ENCODE data around the gene MID1.

MID1 gene

GRCh38 chrX:10554612-10555270 is 65.6 kb downstream of the MID1 start:
- no peak for DNase-seq
- H3K4me2 ChIP-seq (ENCODE audit: insufficient read depth, low read length) = no peak overlapping the region
- no peak overlapping the region for H3K27ac ChIP-seq (ENCODE audit: low read length)
- H4K20me1 ChIP-seq (ENCODE audit: insufficient read depth, low read length) = no peaks in the 10 kb centered on the region
- no peaks in the 10 kb centered on the region for H3K79me2 ChIP-seq (ENCODE audit: insufficient read depth, low read length)
- ATAC-seq (ENCODE audit: insufficient read depth, low read depth) = no peak
- TF ChIP-seq EZH2 (IDR thresholded peaks at IDR 0.05; ENCODE audit: borderline replicate concordance, low read depth, low read length, severe bottlenecking) = no peak
- no peak for TF ChIP-seq CTCF (IDR thresholded peaks at IDR 0.05; ENCODE audit: borderline replicate concordance, extremely low read depth, low read length, poor library complexity, severe bottlenecking)
- H3K36me3 ChIP-seq (ENCODE audit: insufficient read depth, low read length) = no peaks in the 10 kb centered on the region
- H2AFZ ChIP-seq (ENCODE audit: low read depth, low read length) = no peak overlapping the region
- no peaks in the 10 kb centered on the region for H3K9me3 ChIP-seq (ENCODE audit: insufficient read depth, low read length, severe bottlenecking)
- H3K4me3 ChIP-seq (ENCODE audit: low read depth in 1 of 2, low read length in 2 of 2) = no peak overlapping the region
- no peaks in the 10 kb centered on the region for H3K4me1 ChIP-seq (ENCODE audit: insufficient read depth, low read length)
- no peak overlapping the region for H3K9ac ChIP-seq (ENCODE audit: low read depth, low read length)
- no peaks in the 10 kb centered on the region for H3K27me3 ChIP-seq (ENCODE audit: insufficient read depth, low read length, poor library complexity)

DNA sequence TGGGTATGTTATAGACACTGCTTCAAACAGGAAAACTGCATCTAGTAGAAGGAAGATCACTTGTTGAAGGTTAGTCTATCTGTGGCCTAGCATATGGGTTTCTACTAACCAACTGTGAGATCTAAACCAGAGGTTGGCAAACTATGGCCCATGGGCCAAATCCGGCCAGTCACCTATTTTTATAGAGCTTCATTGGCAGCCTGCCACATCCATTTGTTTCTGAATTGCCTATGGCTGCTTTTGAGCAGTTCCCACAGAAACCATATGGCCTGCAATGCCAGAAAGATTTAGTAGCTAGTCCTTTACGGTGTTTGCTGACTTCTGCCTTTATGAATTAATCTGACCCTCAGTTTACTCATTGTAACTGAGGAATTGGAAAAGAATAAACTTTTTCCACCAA is 71.1 kb downstream of the MID1 start:
- H3K36me3 ChIP-seq (ENCODE audit: insufficient read depth, low read length) = no peaks in the 10 kb centered on the region
- H4K20me1 ChIP-seq (ENCODE audit: insufficient read depth, low read length) = no peaks in the 10 kb centered on the region
- H3K79me2 ChIP-seq (ENCODE audit: insufficient read depth, low read length) = no peaks in the 10 kb centered on the region
- H3K9ac ChIP-seq (ENCODE audit: low read depth, low read length) = no peak overlapping the region
- H3K4me2 ChIP-seq (ENCODE audit: insufficient read depth, low read length) = no peak overlapping the region
- no peak overlapping the region for H2AFZ ChIP-seq (ENCODE audit: low read depth, low read length)
- DNase-seq = no peak
- H3K9me3 ChIP-seq (ENCODE audit: insufficient read depth, low read length, severe bottlenecking) = no peaks in the 10 kb centered on the region
- TF ChIP-seq CTCF (IDR thresholded peaks at IDR 0.05; ENCODE audit: borderline replicate concordance, extremely low read depth, low read length, poor library complexity, severe bottlenecking) = no peak
- H3K4me3 ChIP-seq (ENCODE audit: low read depth in 1 of 2, low read length in 2 of 2) = no peak overlapping the region
- ATAC-seq (ENCODE audit: insufficient read depth, low read depth) = no peak
- no peaks in the 10 kb centered on the region for H3K4me1 ChIP-seq (ENCODE audit: insufficient read depth, low read length)
- H3K27ac ChIP-seq (ENCODE audit: low read length) = no peak overlapping the region
- no peaks in the 10 kb centered on the region for H3K27me3 ChIP-seq (ENCODE audit: insufficient read depth, low read length, poor library complexity)

- ATAC-seq (ENCODE audit: insufficient read depth, low read depth) (no peak), DNase-seq (no peak)
- Histone ChIP-seq H2AFZ (ENCODE audit: low read depth, low read length) (no peak overlapping the region), H3K27me3 (ENCODE audit: insufficient read depth, low read length, poor library complexity) (no peaks in the 10 kb centered on the region), H3K4me1 (ENCODE audit: insufficient read depth, low read length) (no peaks in the 10 kb centered on the region), H3K79me2 (ENCODE audit: insufficient read depth, low read length) (no peaks in the 10 kb centered on the region), H3K9ac (ENCODE audit: low read depth, low read length) (no peak overlapping the region), H3K27ac (ENCODE audit: low read length) (no peak overlapping the region), H3K4me3 (ENCODE audit: low read depth in 1 of 2, low read length in 2 of 2) (no peak overlapping the region), H3K4me2 (ENCODE audit: insufficient read depth, low read length) (no peak overlapping the region), H4K20me1 (ENCODE audit: insufficient read depth, low read length) (no peaks in the 10 kb centered on the region), H3K36me3 (ENCODE audit: insufficient read depth, low read length) (no peaks in the 10 kb centered on the region), H3K9me3 (ENCODE audit: insufficient read depth, low read length, severe bottlenecking) (no peaks in the 10 kb centered on the region)
- TF ChIP-seq EZH2 (IDR thresholded peaks at IDR 0.05; ENCODE audit: borderline replicate concordance, low read depth, low read length, severe bottlenecking) (no peak), CTCF (IDR thresholded peaks at IDR 0.05; ENCODE audit: borderline replicate concordance, extremely low read depth, low read length, poor library complexity, severe bottlenecking) (no peak)
Measured at GRCh38 chrX:10548688-10549087, 71.7 kb downstream of the MID1 start.

GRCh38 chrX:10545882-10546281 is 74.5 kb downstream of the MID1 start:
- ATAC-seq (ENCODE audit: insufficient read depth, low read depth) = no peak

More at GRCh38 chrX:10545882-10546281, 74.5 kb downstream of the MID1 start:
- DNase-seq = no peak
- Histone ChIP-seq H3K36me3 (ENCODE audit: insufficient read depth, low read length) (no peaks in the 10 kb centered on the region), H3K27ac (ENCODE audit: low read length) (no peak overlapping the region), H3K4me2 (ENCODE audit: insufficient read depth, low read length) (no peak overlapping the region), H3K79me2 (ENCODE audit: insufficient read depth, low read length) (no peaks in the 10 kb centered on the region), H4K20me1 (ENCODE audit: insufficient read depth, low read length) (no peaks in the 10 kb centered on the region), H3K27me3 (ENCODE audit: insufficient read depth, low read length, poor library complexity) (no peaks in the 10 kb centered on the region), H3K9ac (ENCODE audit: low read depth, low read length) (no peak overlapping the region), H3K4me1 (ENCODE audit: insufficient read depth, low read length) (no peaks in the 10 kb centered on the region), H3K4me3 (ENCODE audit: low read depth in 1 of 2, low read length in 2 of 2) (no peak overlapping the region), H2AFZ (ENCODE audit: low read depth, low read length) (no peak overlapping the region), H3K9me3 (ENCODE audit: insufficient read depth, low read length, severe bottlenecking) (no peaks in the 10 kb centered on the region)
- no peak for TF ChIP-seq EZH2 (IDR thresholded peaks at IDR 0.05; ENCODE audit: borderline replicate concordance, low read depth, low read length, severe bottlenecking)
- TF ChIP-seq CTCF (IDR thresholded peaks at IDR 0.05; ENCODE audit: borderline replicate concordance, extremely low read depth, low read length, poor library complexity, severe bottlenecking) = no peak
